HAP-1 (cell line): ENCODE measurements around the gene SPAG6.
A peak's percentile ranks its signal among the peaks of the same experiment; 100 is the strongest.

Experiments used
- DNase-seq, 2 experiments: peaks; one replicate each; pipeline ENCODE4 v3.0.0-alpha.2; 2016 to 2020; ENCODE audit warnings: low spot score in 2 of 2
- H3K27me3 ChIP-seq: fragments of 250-450 bp; sonication (Bioruptor Pico); 2 replicates; pipeline ENCODE4 v1.5.1; 2020; ENCODE audit warnings: low read depth, mild to moderate bottlenecking, moderate library complexity
- H3K36me3 ChIP-seq: fragments of 250-450 bp; sonication (Bioruptor Pico); replicated peaks from 2 replicates; pipeline ENCODE4 v1.5.1; 2020; ENCODE audit warnings: mild to moderate bottlenecking
- H3K4me1 ChIP-seq: fragments of 250-450 bp; sonication (Bioruptor Pico); 2 replicates; pipeline ENCODE4 v1.5.1; 2020; ENCODE audit warnings: mild to moderate bottlenecking
- H3K4me3 ChIP-seq: fragments of 250-450 bp; sonication (Bioruptor Pico); 2 replicates; pipeline ENCODE4 v1.5.1; 2020; ENCODE audit warnings: mild to moderate bottlenecking, moderate library complexity
- H3K9me3 ChIP-seq: fragments of 250-450 bp; sonication (Bioruptor Pico); 2 replicates; pipeline ENCODE4 v1.5.1; 2020; ENCODE audit warnings: mild to moderate bottlenecking, moderate library complexity
- in situ Hi-C: fragments of 300-500 bp; cut with MboI; formaldehyde crosslinking; loops from 3 replicates; pipeline ENCODE4 v1.14.3; 2020; ENCODE audit warnings: low sequenced_read_pairs, inconsistent platforms, mixed read lengths

Gene SPAG6

GRCh38 chr10:22364407-22365140, 19.3 kb downstream of the SPAG6 start:
- Histone ChIP-seq H3K9me3 (no peaks in the 10 kb centered on the region), H3K36me3 (no peaks in the 10 kb centered on the region), H3K27me3 (no peaks in the 10 kb centered on the region), H3K4me1 (peaks cover 25% of the 10 kb centered on the region), H3K4me3 (no peak overlapping the region)
- in situ Hi-C loops = no loop called here
- DNase-seq = no peak

- H3K4me1 ChIP-seq = peaks cover 25% of the 10 kb centered on the region
- no peaks in the 10 kb centered on the region for H3K36me3 ChIP-seq
- no peak for DNase-seq
- in situ Hi-C loops = no loop called here
- no peak overlapping the region for H3K4me3 ChIP-seq
- no peaks in the 10 kb centered on the region for H3K9me3 ChIP-seq
- H3K27me3 ChIP-seq = no peaks in the 10 kb centered on the region
Observed at GRCh38 chr10:22365233-22365632, 19.9 kb downstream of the SPAG6 start.

- in situ Hi-C loops = no loop called here
- no peaks in the 10 kb centered on the region for H3K9me3 ChIP-seq
- peak; percentile 56 to 80 for DNase-seq
Observed at GRCh38 chr10:22365644-22366434, 20.5 kb downstream of the SPAG6 start.

GRCh38 chr10:22366435-22366703, 21.1 kb downstream of the SPAG6 start:
- H3K36me3 ChIP-seq = no peaks in the 10 kb centered on the region
- DNase-seq = no peak
- peaks cover 25% of the 10 kb centered on the region for H3K4me1 ChIP-seq
- no peaks in the 10 kb centered on the region for H3K9me3 ChIP-seq
- in situ Hi-C loops = no loop called here
- H3K4me3 ChIP-seq = no peak overlapping the region
- H3K27me3 ChIP-seq = no peaks in the 10 kb centered on the region

More at GRCh38 chr10:22365644-22366434, 20.5 kb downstream of the SPAG6 start:
- Histone ChIP-seq H3K4me1 (peaks cover 25% of the 10 kb centered on the region), H3K4me3 (no peak overlapping the region), H3K36me3 (no peaks in the 10 kb centered on the region), H3K27me3 (no peaks in the 10 kb centered on the region)

- Histone ChIP-seq H3K9me3 (no peaks in the 10 kb centered on the region), H3K4me3 (no peak overlapping the region), H3K36me3 (no peaks in the 10 kb centered on the region), H3K4me1 (peaks cover 25% of the 10 kb centered on the region), H3K27me3 (no peaks in the 10 kb centered on the region)
- in situ Hi-C loops = no loop called here
- peak in 1 of 2 experiments; percentile 65 for DNase-seq
Observed at GRCh38 chr10:22366771-22367170, 21.5 kb downstream of the SPAG6 start.

- in situ Hi-C loops = no loop called here
- H3K4me3 ChIP-seq = no peak overlapping the region
- no peaks in the 10 kb centered on the region for H3K27me3 ChIP-seq
- DNase-seq = no peak
- peaks cover 25% of the 10 kb centered on the region for H3K4me1 ChIP-seq
- no peaks in the 10 kb centered on the region for H3K9me3 ChIP-seq
- no peaks in the 10 kb centered on the region for H3K36me3 ChIP-seq
Observed at GRCh38 chr10:22367471-22367870, 22.2 kb downstream of the SPAG6 start.

- Histone ChIP-seq H3K9me3 (no peaks in the 10 kb centered on the region), H3K27me3 (no peaks in the 10 kb centered on the region), H3K4me3 (no peak overlapping the region), H3K36me3 (no peaks in the 10 kb centered on the region), H3K4me1 (peaks cover 22% of the 10 kb centered on the region)
- DNase-seq = no peak
- in situ Hi-C loops = no loop called here
Observed at GRCh38 chr10:22368402-22368801, 23.1 kb downstream of the SPAG6 start.

GRCh38 chr10:22368981-22369380, 23.7 kb downstream of the SPAG6 start:
- H3K4me3 ChIP-seq = no peak overlapping the region
- H3K36me3 ChIP-seq = no peaks in the 10 kb centered on the region
- peaks cover 22% of the 10 kb centered on the region for H3K4me1 ChIP-seq
- no peaks in the 10 kb centered on the region for H3K27me3 ChIP-seq
- DNase-seq = no peak
- in situ Hi-C loops = no loop called here
- no peaks in the 10 kb centered on the region for H3K9me3 ChIP-seq

GRCh38 chr10:22369434-22370072, 24.3 kb downstream of the SPAG6 start:
- H3K9me3 ChIP-seq = no peaks in the 10 kb centered on the region
- in situ Hi-C loops = no loop called here
- H3K4me1 ChIP-seq = peaks cover 22% of the 10 kb centered on the region
- no peak for DNase-seq
- no peak overlapping the region for H3K4me3 ChIP-seq
- H3K36me3 ChIP-seq = no peaks in the 10 kb centered on the region
- H3K27me3 ChIP-seq = no peaks in the 10 kb centered on the region

- Histone ChIP-seq H3K27me3 (no peaks in the 10 kb centered on the region), H3K4me3 (no peak overlapping the region), H3K4me1 (peaks cover 20% of the 10 kb centered on the region), H3K9me3 (no peaks in the 10 kb centered on the region), H3K36me3 (no peaks in the 10 kb centered on the region)
- in situ Hi-C loops = no loop called here
- no peak for DNase-seq
Observed at GRCh38 chr10:22370320-22370719, 25.0 kb downstream of the SPAG6 start.

GRCh38 chr10:22372298-22372697, 27.0 kb downstream of the SPAG6 start:
- H3K27me3 ChIP-seq = no peaks in the 10 kb centered on the region
- peaks cover 1% of the 10 kb centered on the region; the same call in 1 of the 2 replicates for H3K4me1 ChIP-seq
- no peak overlapping the region for H3K4me3 ChIP-seq
- no peaks in the 10 kb centered on the region for H3K9me3 ChIP-seq
- no peak for DNase-seq
- no peaks in the 10 kb centered on the region for H3K36me3 ChIP-seq
- in situ Hi-C loops = no loop called here

- H3K4me3 ChIP-seq = no peak overlapping the region
- H3K27me3 ChIP-seq = no peaks in the 10 kb centered on the region
- in situ Hi-C loops = no loop called here
- no peaks in the 10 kb centered on the region for H3K4me1 ChIP-seq
- no peaks in the 10 kb centered on the region for H3K9me3 ChIP-seq
- H3K36me3 ChIP-seq = no peaks in the 10 kb centered on the region
- no peak for DNase-seq
Observed at GRCh38 chr10:22372917-22373316, 27.6 kb downstream of the SPAG6 start.

- no peaks in the 10 kb centered on the region for H3K36me3 ChIP-seq
- no peak for DNase-seq
- H3K9me3 ChIP-seq = no peaks in the 10 kb centered on the region
- H3K4me3 ChIP-seq = no peak overlapping the region
- in situ Hi-C loops = no loop called here
- H3K4me1 ChIP-seq = 0 out of 2 replicates have a peak, but pooled peaks cover 4% of the 10 kb centered on the region
- no peaks in the 10 kb centered on the region for H3K27me3 ChIP-seq
Observed at GRCh38 chr10:22374489-22375126, 29.3 kb downstream of the SPAG6 start.

GRCh38 chr10:22379059-22379458, 33.8 kb downstream of the SPAG6 start:
- Histone ChIP-seq H3K9me3 (no peaks in the 10 kb centered on the region), H3K4me3 (no peak overlapping the region), H3K27me3 (no peaks in the 10 kb centered on the region), H3K4me1 (0 out of 2 replicates have a peak, but pooled peaks cover 4% of the 10 kb centered on the region), H3K36me3 (no peaks in the 10 kb centered on the region)
- in situ Hi-C loops = no loop called here
- DNase-seq = peak in 1 of 2 experiments; percentile 15
